CD4-positive, alpha-beta T cell treated with Interleukin-6 at 100 ng/mL for 8 hours (primary cell): ENCODE results near the gene GEMIN8.

Experiments used
- DNase-seq: peaks from one replicate; pipeline ENCODE4 v3.0.0-alpha.2; 2020; ENCODE audit warnings: mixed read lengths, low spot score

Gene GEMIN8

DNA sequence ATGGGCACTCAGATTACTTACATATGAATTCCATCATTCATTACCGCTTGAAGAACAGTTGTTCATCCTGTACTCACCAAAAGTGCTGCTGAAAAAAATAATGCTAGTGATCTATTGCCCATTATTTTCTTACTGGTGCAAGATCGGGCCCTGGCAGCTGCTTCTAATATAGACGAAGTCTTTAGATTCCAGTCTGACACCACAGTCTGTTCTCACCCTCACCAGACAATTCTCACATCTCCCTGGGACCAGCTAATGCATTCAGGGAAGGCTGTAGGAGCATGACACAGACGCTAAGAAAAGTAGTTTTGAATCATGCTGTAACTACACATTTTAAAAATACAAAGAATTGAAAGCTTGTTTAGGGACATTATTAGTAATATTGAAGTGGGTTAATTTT is 13.8 kb downstream of the GEMIN8 start:
- no peak for DNase-seq

DNA sequence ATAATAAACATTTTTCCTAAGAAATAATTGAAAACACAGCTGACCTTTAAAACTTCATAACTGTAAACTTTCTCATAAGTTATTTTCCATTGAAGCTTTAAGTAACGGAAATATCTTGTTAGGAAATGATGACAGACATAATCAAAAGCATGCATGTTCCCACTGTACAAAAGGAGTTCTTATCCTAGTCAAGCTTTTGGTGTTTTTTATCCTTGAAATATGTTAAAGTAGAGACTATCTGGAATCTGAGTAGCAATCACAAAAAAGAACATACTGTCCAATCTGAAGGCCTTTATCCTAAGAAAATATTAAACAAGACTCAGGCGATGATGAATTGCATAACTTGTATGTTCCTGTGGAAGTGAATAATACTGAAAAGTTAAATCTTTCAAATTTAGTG is 14.4 kb downstream of the GEMIN8 start:
- DNase-seq = no peak

DNA sequence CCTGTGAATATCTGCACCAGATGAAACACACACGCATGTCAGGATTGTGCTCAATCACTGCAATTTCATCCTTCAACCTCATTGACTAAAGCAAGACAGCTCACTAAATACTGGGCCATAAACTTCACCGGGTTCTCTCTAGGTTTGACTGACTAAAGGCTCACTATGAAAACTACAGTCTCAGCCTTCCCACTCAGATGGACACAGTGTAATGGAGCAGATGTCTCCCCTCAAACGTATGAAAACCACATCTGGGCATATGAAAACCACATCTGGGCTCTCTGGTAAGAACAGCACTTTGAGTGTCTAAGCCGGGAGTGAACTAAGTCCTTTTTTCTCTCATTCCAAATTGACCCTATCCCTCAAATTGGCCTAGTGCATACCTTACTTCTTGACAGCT is 15.2 kb downstream of the GEMIN8 start:
- no peak for DNase-seq

DNA sequence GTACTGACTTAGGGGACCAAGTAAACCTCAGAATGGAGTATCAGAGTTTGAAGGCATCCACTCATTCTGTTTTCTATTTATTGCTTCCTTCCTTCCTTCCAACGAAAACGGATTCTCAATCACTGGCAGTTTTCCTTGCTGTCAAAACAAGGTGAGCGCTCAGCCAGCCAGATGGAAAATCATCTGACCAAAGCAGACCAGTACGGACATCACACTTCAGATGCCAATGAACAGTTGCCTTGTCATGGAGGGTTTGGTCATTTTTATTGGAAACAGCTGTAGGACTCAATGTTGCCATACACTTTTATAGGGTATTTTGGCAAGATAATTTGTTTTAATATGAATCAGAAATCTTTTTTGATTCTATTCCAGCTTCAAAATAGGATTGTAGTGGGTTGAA is 16.6 kb downstream of the GEMIN8 start:
- DNase-seq = no peak

DNA sequence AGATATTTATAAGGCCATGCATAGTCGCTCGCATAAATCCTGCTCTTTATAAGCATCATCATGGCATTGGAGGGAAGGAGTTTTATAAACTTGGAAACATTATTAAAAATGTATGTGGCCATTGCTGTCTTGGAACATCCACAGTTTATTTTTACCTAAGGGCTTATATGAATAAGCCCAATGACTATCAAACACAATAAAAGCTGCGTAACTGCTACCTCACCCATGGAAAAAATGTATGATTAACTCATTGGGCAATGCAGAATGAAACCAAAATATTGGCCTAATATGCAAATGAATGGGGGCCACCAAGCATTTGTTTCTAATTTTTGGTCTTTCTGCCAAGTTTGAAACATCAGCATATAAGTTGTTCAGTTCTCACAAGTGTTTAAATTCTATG is 19.1 kb downstream of the GEMIN8 start:
- no peak for DNase-seq

DNA sequence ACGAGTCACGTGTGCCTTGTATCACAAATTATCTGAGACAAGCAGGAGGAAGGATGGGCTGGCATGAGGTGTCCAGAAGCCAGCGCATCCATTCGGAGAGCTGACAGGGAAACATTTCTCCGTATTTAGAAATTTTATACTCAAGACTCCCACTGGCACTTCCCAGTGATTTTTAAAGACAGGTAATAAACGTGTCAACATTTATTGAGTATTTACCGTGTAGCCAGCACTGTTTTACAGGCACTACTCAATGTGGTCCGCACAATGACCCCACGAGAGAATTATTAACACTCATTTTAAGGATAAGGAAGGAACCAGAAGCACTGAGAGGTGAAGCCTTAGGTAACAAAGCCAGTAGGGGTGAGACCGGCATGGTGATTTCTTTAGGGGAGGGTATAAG is 23.2 kb downstream of the GEMIN8 start:
- no peak for DNase-seq

DNA sequence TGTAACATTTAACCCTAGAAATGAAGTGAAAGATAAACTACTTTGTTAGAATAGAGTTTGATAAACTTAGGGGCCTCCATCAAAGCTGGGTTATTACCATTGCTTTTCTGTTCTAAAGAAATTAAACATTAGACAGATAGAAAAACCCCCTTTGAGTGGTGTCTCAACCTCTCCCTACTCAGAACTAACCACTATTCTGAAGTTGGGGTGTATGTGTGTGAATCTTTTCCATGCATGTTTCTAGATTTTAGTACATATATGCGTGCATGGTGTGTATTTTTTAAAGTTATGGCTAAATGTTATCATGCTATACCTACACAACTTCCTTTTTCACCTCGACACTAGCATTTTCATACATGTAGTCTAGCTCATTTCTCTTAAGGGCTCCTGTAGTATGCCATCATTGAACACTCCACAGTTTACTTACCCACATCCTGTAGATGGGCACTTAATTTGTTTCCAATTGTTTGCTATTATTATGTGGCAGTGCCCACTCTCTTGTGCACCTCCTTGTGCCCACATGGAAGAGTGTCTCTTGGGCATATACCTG is 25.7 kb downstream of the GEMIN8 start:
- DNase-seq = no peak

DNA sequence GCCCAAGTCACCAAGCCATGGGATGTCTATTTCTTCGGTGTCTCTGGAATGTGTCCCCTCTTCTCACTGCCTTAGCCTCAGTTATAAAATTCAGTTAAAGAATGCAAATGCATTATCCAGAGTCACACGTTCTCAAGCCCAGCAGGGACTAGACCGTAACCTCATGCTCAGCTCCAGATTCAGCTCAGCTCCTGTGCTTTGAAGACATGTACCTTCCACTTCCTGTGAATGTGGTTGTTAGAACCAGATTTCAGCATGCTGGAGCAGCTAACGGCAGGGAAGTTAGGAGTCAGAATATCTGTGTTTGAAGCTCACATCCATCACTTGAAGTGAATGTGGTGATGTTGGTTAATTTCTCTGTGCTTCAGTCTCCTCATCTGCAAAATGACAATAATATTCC is 26.7 kb downstream of the GEMIN8 start:
- no peak for DNase-seq

DNA sequence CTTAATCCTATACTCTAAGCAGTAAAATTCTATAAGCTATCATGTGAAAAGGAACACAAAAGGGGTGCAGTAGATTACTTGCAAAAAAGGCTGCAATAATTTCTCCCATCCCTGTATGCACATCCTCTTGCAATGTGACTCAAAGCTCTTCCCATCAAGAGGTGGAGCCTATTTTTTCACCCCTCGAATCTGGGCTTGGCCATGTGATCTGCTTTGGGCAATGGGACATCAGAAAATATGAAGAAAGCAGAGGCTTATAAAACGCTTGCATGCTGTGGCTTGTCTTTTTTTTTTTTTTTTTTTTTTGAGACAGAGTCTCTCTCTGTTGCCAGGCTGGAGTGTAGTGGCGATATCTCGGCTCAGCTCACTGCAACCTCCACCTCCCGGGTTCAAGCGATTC is 33.0 kb downstream of the GEMIN8 start:
- DNase-seq = no peak

DNA sequence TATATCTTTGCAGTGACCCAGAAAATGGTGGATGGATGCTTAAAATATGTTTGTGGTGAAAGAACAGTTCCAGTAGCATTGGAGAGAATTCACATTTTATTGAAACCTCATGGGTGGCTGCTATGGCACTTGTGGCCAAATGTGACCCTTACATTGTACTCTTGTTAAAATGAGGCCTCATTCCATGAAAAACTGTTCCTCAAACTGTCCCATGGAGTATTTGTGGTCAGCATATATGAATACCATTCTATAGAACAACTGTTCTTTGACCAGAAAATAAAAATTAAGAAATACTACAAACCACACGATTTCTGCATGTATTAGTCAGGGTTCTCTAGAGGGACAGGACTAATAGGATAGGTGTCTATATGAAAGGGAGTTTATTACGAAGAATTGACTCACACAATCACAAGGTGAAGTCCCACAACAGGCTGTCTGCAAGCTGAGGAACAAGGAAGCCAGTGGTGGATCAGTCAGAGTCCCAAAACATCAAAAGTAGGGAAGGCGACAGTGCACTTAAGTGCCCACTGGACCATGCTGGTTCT is 35.1 kb downstream of the GEMIN8 start:
- DNase-seq = no peak

DNA sequence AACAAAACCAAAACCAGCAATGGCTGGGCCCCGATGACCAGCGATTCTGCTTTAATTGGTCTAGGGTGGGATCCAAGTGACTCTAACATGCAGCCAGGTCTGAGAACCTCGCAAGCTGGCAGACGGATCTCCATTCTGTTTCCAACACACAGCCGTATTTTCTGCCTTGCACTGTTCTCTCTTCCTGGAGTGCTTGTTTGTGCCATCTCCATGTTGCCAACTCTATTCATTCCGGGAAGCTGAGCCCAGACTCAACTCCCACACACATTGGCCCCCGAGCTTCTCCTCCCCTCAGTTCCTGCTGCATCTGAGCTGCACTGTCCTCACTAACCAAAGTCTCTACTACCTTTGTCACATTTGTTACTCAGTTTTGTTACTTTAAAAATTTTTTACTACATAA is 35.6 kb downstream of the GEMIN8 start:
- no peak for DNase-seq

DNA sequence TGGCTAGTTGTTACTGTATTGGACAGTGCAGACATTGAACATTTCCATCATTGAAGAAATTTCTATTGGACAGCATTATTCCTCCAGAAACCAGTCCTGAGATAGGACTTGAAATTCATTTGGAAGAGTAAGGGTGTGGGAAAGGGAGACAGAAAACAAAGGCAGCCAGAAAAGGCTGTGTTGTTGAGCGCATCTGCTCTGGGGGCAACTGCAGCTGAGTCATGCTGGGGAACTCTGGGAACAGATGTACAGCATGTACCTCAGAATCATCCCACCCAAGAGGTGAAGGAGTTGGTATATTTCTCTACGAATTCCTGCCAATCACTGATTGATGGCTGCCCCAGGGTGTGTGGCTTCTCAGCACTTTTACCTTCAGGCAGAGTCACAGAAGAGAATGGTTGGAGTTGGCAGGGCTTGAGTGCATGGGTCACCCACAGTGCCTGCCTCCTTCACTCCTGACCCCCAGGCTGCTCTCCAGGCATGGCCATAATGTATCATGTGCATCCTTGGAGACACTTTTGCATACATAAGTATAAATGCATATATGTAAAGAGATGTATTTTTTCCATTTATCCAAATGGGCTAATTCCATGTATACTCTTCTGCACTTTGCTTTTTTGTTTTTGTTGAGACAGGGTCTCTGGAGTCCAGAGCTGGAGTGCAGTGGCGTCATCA is 39.4 kb downstream of the GEMIN8 start:
- no peak for DNase-seq

DNA sequence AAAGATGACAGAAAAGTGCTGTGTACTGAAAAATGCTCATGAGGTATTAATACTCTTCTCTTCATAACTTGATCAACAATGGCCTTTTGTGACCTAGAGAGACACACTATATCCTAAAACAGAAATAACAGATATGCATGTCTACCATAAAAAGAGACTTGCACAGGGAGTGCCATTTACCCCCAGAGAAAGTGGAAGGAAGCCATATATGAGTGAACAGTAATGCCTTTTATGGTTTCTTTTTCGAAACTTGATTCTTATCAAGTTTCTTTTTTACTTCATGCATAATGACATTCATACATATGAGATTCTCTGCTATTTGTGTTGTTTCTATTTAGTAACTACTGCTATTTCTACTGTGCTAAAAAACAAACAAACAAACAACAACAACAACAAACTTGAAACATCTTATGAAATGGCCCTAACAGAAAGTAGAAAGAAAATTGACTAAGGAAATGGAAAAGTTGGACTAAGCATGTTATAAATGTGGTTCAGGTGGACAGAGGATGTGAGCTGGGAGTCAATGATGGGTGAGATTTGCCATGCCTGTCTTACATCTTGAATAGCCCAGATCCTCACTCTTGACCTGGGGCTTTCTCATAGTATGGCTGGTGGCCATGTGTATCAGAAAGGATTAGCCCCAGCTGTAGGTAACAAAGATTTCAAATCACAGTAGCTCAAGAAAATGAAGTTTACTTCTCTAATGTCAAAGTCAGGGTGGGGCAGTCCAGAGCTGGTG is 43.8 kb downstream of the GEMIN8 start:
- no peak for DNase-seq

DNA sequence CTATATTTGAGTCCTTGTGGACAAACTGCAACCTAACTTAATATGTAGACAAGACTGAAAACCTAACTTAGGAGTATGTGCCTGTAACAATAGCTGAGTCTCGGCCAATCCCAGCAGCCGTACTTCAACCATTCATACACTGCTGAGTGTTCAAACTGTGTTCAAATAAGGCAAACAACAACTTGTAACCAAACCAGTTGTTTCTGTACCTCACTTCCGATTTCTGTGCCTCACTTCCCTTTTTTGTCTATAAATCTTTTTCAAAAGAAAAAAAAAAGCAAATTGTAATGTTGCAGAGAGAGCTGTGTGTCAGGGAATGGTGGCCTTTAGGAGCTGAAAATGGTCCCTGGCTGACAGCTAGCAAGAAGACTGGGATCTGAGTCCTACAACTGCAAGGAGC is 46.0 kb downstream of the GEMIN8 start:
- no peak for DNase-seq

DNA sequence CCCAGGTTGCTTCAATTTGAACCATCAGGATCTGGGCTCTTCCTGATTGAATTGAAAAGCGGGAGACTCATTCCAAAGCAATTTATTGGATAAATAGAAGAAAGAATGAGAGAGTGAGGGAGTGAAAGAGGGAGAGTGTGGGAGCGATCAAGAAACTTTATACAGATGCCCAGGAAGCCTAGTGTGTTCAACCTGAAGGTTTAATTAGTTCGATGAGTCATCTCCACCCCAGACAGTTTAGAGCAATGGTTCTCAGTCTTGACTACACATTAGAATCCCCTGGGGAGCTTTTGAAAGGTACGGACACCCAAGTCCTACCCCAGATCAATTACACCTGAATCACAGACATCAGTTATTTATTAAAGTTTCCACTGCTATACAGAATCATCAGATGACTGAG is 61.5 kb downstream of the GEMIN8 start:
- DNase-seq = no peak

DNA sequence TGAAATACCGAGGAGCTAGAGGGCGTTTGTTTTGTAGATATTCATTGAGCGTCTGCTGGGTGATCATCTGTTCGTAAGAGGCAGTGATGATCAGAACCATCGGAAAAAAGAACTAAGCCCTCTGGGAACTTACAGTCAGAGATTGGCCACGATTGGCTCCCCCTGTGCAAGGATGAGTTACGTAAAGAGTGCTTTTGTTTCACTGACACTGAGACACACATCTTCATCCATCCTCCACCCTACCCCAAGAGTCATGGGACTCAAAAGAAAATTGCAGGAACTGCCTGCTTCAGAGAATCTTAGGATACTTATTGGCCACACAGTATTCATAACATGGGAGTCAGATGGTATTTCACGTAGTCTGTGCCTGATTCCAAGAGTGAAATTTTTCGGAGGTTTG is 62.1 kb downstream of the GEMIN8 start:
- no peak for DNase-seq

DNA sequence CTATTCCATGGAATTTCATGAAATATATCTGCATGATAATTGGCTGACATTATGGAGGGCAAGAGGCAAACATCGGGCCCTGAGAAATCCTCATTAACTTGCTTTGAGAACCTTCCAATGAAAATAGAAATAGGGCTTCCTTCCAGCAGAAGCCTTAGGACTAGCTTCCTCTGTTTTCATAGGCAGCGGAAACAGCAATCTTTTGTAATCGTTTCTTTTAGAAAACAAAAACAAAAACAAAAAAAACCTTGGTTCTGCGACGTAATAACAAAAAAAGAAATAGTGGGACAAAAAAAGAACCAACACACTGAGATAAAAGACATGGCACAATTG is 62.9 kb downstream of the GEMIN8 start:
- DNase-seq = no peak

DNA sequence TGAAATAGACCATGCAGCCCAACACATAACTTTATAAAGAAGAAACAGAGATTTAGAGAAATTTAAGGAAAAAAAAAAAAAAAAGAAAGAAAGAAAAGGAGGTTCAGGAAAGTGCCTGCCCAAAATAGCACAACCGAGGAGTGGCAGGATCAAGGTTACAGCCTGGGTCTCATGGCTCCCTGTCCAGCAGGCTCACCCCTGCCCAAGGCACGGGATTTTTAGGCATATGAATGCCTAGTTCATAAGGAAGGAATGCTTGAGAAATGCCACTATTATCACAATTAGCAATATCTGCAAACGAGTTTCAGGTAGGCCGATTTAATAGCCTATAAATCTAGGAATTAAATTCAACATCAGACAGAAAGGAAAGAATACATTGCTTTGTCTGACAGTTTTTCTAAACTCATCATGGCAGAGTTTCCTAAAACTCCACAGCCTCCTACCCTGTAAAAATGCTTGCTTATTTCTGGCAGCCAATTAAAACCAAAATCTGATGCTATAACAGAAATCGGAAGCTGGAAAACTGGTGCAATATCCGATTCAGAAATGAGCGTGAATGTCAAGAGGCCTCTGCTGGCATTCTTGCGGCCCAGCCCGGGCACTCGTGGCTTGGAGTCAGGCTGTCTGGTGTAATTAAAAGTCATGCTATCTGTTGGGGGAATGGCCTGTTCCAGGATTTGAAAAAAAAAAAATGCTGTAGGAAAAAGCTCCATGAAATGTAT is 63.5 kb downstream of the GEMIN8 start:
- no peak for DNase-seq

DNA sequence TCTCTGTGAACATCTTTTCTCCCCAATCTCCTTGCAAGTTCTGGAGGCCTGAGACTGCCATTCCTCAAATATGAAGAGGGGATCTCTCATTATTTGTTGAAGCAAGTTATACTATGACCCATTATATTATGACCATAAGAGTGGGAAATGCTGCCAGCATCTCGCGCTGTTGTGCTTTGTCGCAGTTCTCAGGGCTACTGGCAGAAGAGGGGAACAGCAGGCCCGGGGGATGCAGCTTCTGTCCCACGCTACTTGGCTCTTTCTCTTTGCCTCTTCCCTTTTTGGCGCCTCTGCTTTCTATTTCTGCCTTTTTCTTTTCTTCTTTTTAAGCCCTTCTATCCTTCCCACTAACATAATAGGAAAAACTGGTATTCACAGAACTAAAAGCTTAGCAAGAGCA is 64.2 kb downstream of the GEMIN8 start:
- DNase-seq = no peak

DNA sequence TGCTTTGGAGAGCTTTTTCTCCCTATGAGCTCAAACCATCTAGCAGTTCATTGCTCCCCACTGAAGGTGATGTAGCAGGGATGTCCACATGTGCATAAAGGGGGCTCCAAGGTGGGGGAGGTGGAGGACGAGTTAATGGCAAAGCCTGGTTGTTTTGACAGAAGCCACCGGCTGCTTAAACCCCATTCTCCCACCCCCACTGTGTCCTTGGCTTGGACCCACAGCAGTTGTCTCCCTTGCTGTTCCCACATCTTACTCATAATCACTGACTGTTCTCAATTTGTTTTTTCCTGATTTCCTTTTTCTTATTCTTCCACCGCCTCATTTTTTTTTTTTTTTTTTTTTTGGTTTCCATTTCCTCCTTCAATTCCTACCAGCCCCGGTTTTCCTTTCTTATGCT is 72.7 kb downstream of the GEMIN8 start:
- DNase-seq = no peak
